SK-N-SH (cell line): ENCODE results near the gene WWOX. TPM values are rescaled to one million over a fixed set of nuclear protein-coding genes. Genes with fewer than 3 reads are reported as not detected.
A peak's percentile ranks its signal among the peaks of the same experiment; 100 is the strongest.

Experiments
- CTCF ChIA-PET: fragments of 300-600, 350-600 bp; formaldehyde crosslinking; extraction: SDS; loops from one replicate; lab custom pipeline; 2021; lab: Yijun Ruan, JAX
- POLR2A ChIA-PET: fragments of 350-600 bp; sonication (Branson Sonifier 250); formaldehyde crosslinking; extraction: SDS; loops from one replicate; lab custom pipeline; 2020; ENCODE audit warnings: antibody characterized with exemption, inconsistent platforms; lab: Yijun Ruan, JAX
- DNase-seq: peaks from one replicate; pipeline ENCODE4 v3.0.0; 2012
- H2AFZ ChIP-seq: fragments of 200-600 bp; sonication (generic); 2 replicates; pipeline ENCODE4 v1.8.1; 2016; ENCODE audit warnings: antibody characterized with exemption, mild to moderate bottlenecking, low read depth
- H3F3A ChIP-seq: fragments of 200-600 bp; sonication (generic); replicated peaks from 2 replicates; pipeline ENCODE3; 2016; ENCODE audit warnings: antibody characterized with exemption, mild to moderate bottlenecking; ENCODE audit not compliant: insufficient read depth
- H3K27ac ChIP-seq, 2 experiments: fragments of 200-500 bp in 1 of 2; fragments of 200-600 bp in 1 of 2; sonication (Bioruptor generic) in 1 of 2; sonication (generic), shearing (Covaris generic) in 1 of 2; 2 replicates each; pipeline versions ENCODE4 v1.5.1 to v1.6.1; 2014 to 2016; ENCODE audit warnings: low read depth in 2 of 2, inconsistent platforms in 1 of 2, low read length in 1 of 2, mild to moderate bottlenecking in 1 of 2, mixed read lengths in 1 of 2
- H3K27me3 ChIP-seq: fragments of 200-600 bp; sonication (generic), shearing (Covaris generic); 2 replicates; pipeline ENCODE4 v1.6.1; 2016; ENCODE audit warnings: mixed run types; ENCODE audit not compliant: insufficient read depth
- H3K36me3 ChIP-seq, 2 experiments: fragments of 200-500 bp in 1 of 2; fragments of 200-600 bp in 1 of 2; sonication (Bioruptor generic) in 1 of 2; sonication (generic) in 1 of 2; replicated peaks in 1 of 2; 2 replicates each; pipeline versions ENCODE3 to v1.5.1; 2014 to 2016; ENCODE audit warnings: low read length in 1 of 2, mild to moderate bottlenecking in 1 of 2; ENCODE audit not compliant: insufficient read depth in 2 of 2, control insufficient read depth in 1 of 2
- H3K4me1 ChIP-seq, 2 experiments: fragments of 200-500 bp in 1 of 2; fragments of 200-600 bp in 1 of 2; sonication (Bioruptor generic) in 1 of 2; sonication (generic), shearing (Covaris generic) in 1 of 2; 2 replicates each; pipeline versions ENCODE4 v1.5.1 to v1.6.1; 2014 to 2016; ENCODE audit warnings: low read depth in 1 of 2, low read length in 1 of 2, mixed run types in 1 of 2; ENCODE audit not compliant: insufficient read depth in 2 of 2, control insufficient read depth in 1 of 2
- H3K4me2 ChIP-seq: fragments of 200-600 bp; sonication (generic), shearing (Covaris generic); 2 replicates; pipeline ENCODE4 v1.6.1; 2017; ENCODE audit warnings: mixed run types
- H3K4me3 ChIP-seq, 2 experiments: fragments of 200-500 bp in 1 of 2; fragments of 200-600 bp in 1 of 2; sonication (Bioruptor generic) in 1 of 2; sonication (generic), shearing (Covaris generic) in 1 of 2; 2 replicates each; pipeline versions ENCODE4 v1.5.1 to v1.8.1; 2014 to 2016; ENCODE audit warnings: low read depth in 2 of 2, inconsistent platforms in 1 of 2, low read length in 1 of 2, mild to moderate bottlenecking in 1 of 2, mixed read lengths in 1 of 2, moderate library complexity in 1 of 2
- H3K79me2 ChIP-seq: fragments of 200-600 bp; sonication (generic); 2 replicates; pipeline ENCODE4 v1.8.1; 2017; ENCODE audit warnings: mild to moderate bottlenecking; ENCODE audit not compliant: insufficient read depth
- H3K9ac ChIP-seq: fragments of 200-600 bp; sonication (generic); 2 replicates; pipeline ENCODE4 v1.6.1; 2017; ENCODE audit warnings: mixed run types
- H3K9me2 ChIP-seq: fragments of 200-600 bp; sonication (generic); 2 replicates; pipeline ENCODE4 v1.6.1; 2017; ENCODE audit warnings: mixed run types
- H3K9me3 ChIP-seq: fragments of 200-600 bp; sonication (generic); 2 replicates; pipeline ENCODE4 v1.6.1; 2017; ENCODE audit warnings: mixed run types, mild to moderate bottlenecking, moderate library complexity
- H4K20me1 ChIP-seq: fragments of 200-600 bp; sonication (generic); 2 replicates; pipeline ENCODE4 v1.6.1; 2017; ENCODE audit warnings: mild to moderate bottlenecking, mixed run types; ENCODE audit not compliant: insufficient read depth
- CHD2 ChIP-seq: fragments of 150-350 bp; IDR thresholded peaks from 2 replicates; pipeline ENCODE4 v1.6.1; 2018; ENCODE audit warnings: low read length; ENCODE audit not compliant: partially characterized antibody
- ELF1 ChIP-seq: IDR thresholded peaks from 2 replicates; pipeline ENCODE4 v1.4.0; 2012
- EZH2phosphoT487 ChIP-seq: fragments of 200-600 bp; sonication (generic); IDR thresholded peaks from 2 replicates; pipeline ENCODE4 v1.6.1; 2017; ENCODE audit warnings: low read depth, mixed run types, mild to moderate bottlenecking, antibody characterized with exemption, moderate library complexity, borderline replicate concordance
- FOXM1 ChIP-seq: IDR thresholded peaks from 2 replicates; pipeline ENCODE4 v1.4.0; 2012; ENCODE audit warnings: low read depth, mild to moderate bottlenecking
- GABPA ChIP-seq: IDR thresholded peaks from 2 replicates; pipeline ENCODE4 v1.4.0; 2012; ENCODE audit warnings: low read depth, mild to moderate bottlenecking
- GATA2 ChIP-seq: sonication (generic); formaldehyde crosslinking; IDR thresholded peaks from 2 replicates; pipeline ENCODE4 v1.5.0; 2020; ENCODE audit warnings: mild to moderate bottlenecking, missing genetic modification reagents
- MEF2A ChIP-seq: IDR thresholded peaks from 2 replicates; pipeline ENCODE4 v1.4.0; 2012; ENCODE audit warnings: low read depth, borderline replicate concordance
- RAD21 ChIP-seq: IDR thresholded peaks from 2 replicates; pipeline ENCODE4 v1.6.1; 2012; ENCODE audit warnings: mild to moderate bottlenecking, low read length
- RCOR1 ChIP-seq: fragments of 150-350 bp; IDR thresholded peaks from 2 replicates; pipeline ENCODE4 v1.6.1; 2017; ENCODE audit warnings: antibody characterized with exemption, low read length
- TAF1 ChIP-seq: IDR thresholded peaks from 2 replicates; pipeline ENCODE4 v1.6.1; 2012; ENCODE audit warnings: low read depth, mild to moderate bottlenecking, low read length, moderate library complexity, borderline replicate concordance
- TCF12 ChIP-seq: IDR thresholded peaks from 2 replicates; pipeline ENCODE4 v1.4.0; 2012
- TEAD4 ChIP-seq: IDR thresholded peaks from 2 replicates; pipeline ENCODE4 v1.4.0; 2012; ENCODE audit warnings: mild to moderate bottlenecking, borderline replicate concordance; ENCODE audit not compliant: insufficient read depth
- WGBS: methylation state at CpG from one replicate; pipeline ENCODE4 v1.1.6; 2017; ENCODE audit warnings: low lambda C conversion rate; 5-methylcytosine and 5-hydroxymethylcytosine counted together
- polyA plus RNA-seq, 3 experiments: library from polyadenylated mRNA; depleted of rRNA; stranded (reverse); fragments of >200 nt; gene quantifications; 2 replicates each; pipeline ENCODE4 v1.2.3, GENCODE V29; 2012
- TF ChIP-seq, protein P1 (sequence below): fragments of 200-600 bp; sonication (generic); IDR thresholded peaks from 2 replicates; pipeline ENCODE4 v1.6.1; 2017; ENCODE audit warnings: antibody characterized with exemption, mild to moderate bottlenecking, moderate library complexity
- TF ChIP-seq, protein P2 (sequence below): IDR thresholded peaks from 2 replicates; pipeline ENCODE4; 2012
- TF ChIP-seq, protein P3 (sequence below): IDR thresholded peaks from 2 replicates; pipeline ENCODE4 v1.4.0; 2012; ENCODE audit warnings: low read depth
- TF ChIP-seq, protein P4 (sequence below): IDR thresholded peaks from 2 replicates; pipeline ENCODE4 v1.4.0; 2012; ENCODE audit warnings: low read depth, borderline replicate concordance
- TF ChIP-seq, protein P5 (sequence below): fragments of 150-350 bp; IDR thresholded peaks from 2 replicates; pipeline ENCODE4 v1.6.1; 2016; ENCODE audit warnings: mild to moderate bottlenecking, low read depth, low read length
- TF ChIP-seq, protein P6 (sequence below): IDR thresholded peaks from 2 replicates; pipeline ENCODE4 v1.6.1; 2012; ENCODE audit warnings: mild to moderate bottlenecking, low read depth, low read length, moderate library complexity

Gene WWOX
- polyA plus RNA-seq, 1 of the 3 experiments (the other 2 are of a cell fraction) = 10.8 TPM

DNA sequence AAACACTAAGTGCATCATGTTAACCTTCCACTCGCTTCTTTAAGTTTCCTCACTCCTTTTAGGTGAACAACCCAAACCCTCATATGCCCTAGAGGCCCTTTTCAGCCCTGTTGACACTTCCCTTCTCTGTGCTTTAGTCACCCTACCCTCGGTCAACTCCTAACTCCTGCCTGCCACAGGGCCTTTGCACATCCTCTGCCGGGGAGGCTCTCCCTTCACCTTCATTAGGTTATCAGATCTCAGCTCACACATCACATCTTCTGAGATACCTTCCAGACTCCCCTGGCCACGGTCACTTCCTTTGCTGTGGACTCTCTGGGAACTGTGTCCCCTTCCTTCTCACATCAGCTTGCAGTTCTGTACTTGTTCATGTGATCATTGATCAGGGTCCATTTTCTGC, 926.7 kb downstream of the WWOX start:
- H3K4me2 ChIP-seq = no peak overlapping the region
- DNase-seq = peak; percentile 24
- CTCF ChIA-PET = no interaction called here
- no peak overlapping the region for H3K9ac ChIP-seq
- H3K27ac ChIP-seq = no peak overlapping the region
- TF ChIP-seq RCOR1 (no peak), GATA2 (CRISPR knock-in tag) (no peak), TCF12 (no peak), RAD21 (no peak), TEAD4 (no peak), EZH2phosphoT487 (no peak), TAF1 (no peak), FOXM1 (no peak), GABPA (no peak), MEF2A (no peak), ELF1 (no peak), CHD2 (no peak)
- TF ChIP-seq, protein P1, sequence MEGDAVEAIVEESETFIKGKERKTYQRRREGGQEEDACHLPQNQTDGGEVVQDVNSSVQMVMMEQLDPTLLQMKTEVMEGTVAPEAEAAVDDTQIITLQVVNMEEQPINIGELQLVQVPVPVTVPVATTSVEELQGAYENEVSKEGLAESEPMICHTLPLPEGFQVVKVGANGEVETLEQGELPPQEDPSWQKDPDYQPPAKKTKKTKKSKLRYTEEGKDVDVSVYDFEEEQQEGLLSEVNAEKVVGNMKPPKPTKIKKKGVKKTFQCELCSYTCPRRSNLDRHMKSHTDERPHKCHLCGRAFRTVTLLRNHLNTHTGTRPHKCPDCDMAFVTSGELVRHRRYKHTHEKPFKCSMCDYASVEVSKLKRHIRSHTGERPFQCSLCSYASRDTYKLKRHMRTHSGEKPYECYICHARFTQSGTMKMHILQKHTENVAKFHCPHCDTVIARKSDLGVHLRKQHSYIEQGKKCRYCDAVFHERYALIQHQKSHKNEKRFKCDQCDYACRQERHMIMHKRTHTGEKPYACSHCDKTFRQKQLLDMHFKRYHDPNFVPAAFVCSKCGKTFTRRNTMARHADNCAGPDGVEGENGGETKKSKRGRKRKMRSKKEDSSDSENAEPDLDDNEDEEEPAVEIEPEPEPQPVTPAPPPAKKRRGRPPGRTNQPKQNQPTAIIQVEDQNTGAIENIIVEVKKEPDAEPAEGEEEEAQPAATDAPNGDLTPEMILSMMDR = no peak
- TF ChIP-seq, protein P2, sequence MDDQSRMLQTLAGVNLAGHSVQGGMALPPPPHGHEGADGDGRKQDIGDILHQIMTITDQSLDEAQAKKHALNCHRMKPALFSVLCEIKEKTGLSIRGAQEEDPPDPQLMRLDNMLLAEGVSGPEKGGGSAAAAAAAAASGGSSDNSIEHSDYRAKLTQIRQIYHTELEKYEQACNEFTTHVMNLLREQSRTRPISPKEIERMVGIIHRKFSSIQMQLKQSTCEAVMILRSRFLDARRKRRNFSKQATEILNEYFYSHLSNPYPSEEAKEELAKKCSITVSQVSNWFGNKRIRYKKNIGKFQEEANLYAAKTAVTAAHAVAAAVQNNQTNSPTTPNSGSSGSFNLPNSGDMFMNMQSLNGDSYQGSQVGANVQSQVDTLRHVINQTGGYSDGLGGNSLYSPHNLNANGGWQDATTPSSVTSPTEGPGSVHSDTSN = no peak
- TF ChIP-seq, protein P3, sequence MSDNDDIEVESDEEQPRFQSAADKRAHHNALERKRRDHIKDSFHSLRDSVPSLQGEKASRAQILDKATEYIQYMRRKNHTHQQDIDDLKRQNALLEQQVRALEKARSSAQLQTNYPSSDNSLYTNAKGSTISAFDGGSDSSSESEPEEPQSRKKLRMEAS = no peak
- TF ChIP-seq, protein P4, sequence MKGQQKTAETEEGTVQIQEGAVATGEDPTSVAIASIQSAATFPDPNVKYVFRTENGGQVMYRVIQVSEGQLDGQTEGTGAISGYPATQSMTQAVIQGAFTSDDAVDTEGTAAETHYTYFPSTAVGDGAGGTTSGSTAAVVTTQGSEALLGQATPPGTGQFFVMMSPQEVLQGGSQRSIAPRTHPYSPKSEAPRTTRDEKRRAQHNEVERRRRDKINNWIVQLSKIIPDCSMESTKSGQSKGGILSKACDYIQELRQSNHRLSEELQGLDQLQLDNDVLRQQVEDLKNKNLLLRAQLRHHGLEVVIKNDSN = no peak
- TF ChIP-seq, protein P5, sequence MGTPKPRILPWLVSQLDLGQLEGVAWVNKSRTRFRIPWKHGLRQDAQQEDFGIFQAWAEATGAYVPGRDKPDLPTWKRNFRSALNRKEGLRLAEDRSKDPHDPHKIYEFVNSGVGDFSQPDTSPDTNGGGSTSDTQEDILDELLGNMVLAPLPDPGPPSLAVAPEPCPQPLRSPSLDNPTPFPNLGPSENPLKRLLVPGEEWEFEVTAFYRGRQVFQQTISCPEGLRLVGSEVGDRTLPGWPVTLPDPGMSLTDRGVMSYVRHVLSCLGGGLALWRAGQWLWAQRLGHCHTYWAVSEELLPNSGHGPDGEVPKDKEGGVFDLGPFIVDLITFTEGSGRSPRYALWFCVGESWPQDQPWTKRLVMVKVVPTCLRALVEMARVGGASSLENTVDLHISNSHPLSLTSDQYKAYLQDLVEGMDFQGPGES = no peak
- TF ChIP-seq, protein P6, sequence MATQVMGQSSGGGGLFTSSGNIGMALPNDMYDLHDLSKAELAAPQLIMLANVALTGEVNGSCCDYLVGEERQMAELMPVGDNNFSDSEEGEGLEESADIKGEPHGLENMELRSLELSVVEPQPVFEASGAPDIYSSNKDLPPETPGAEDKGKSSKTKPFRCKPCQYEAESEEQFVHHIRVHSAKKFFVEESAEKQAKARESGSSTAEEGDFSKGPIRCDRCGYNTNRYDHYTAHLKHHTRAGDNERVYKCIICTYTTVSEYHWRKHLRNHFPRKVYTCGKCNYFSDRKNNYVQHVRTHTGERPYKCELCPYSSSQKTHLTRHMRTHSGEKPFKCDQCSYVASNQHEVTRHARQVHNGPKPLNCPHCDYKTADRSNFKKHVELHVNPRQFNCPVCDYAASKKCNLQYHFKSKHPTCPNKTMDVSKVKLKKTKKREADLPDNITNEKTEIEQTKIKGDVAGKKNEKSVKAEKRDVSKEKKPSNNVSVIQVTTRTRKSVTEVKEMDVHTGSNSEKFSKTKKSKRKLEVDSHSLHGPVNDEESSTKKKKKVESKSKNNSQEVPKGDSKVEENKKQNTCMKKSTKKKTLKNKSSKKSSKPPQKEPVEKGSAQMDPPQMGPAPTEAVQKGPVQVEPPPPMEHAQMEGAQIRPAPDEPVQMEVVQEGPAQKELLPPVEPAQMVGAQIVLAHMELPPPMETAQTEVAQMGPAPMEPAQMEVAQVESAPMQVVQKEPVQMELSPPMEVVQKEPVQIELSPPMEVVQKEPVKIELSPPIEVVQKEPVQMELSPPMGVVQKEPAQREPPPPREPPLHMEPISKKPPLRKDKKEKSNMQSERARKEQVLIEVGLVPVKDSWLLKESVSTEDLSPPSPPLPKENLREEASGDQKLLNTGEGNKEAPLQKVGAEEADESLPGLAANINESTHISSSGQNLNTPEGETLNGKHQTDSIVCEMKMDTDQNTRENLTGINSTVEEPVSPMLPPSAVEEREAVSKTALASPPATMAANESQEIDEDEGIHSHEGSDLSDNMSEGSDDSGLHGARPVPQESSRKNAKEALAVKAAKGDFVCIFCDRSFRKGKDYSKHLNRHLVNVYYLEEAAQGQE = no peak
- peaks cover 0 to 3% of the 10 kb centered on the region in 2 experiments; a peak in 1 of 4 replicates for H3K4me1 ChIP-seq
- no peak overlapping the region for H3K4me3 ChIP-seq
- no peaks in the 10 kb centered on the region for H3F3A ChIP-seq
- WGBS = 29% methylated on average over 4 of the region's 4 CpGs
- H3K36me3 ChIP-seq = no peaks in the 10 kb centered on the region
- POLR2A ChIA-PET = no interaction called here
- H3K9me2 ChIP-seq = no peaks in the 10 kb centered on the region
- H3K79me2 ChIP-seq = no peaks in the 10 kb centered on the region
- no peaks in the 10 kb centered on the region for H4K20me1 ChIP-seq
- no peak overlapping the region for H2AFZ ChIP-seq
- H3K9me3 ChIP-seq = no peaks in the 10 kb centered on the region
- H3K27me3 ChIP-seq = no peaks in the 10 kb centered on the region
